GM12878 (cell line): ENCODE measurements around the gene TUT4.

Experiments used
- DPF2 ChIP-seq: fragments of 450-650 bp; IDR thresholded peaks from 2 replicates; pipeline ENCODE4 v1.6.1; 2017; ENCODE audit warnings: mild to moderate bottlenecking
- ETV6 ChIP-seq, 2 experiments: fragments of 450-650 bp in 1 of 2; IDR thresholded peaks in 1 of 2; conservative IDR thresholded peaks in 1 of 2; 2 replicates each; pipeline ENCODE4 v1.6.1; 2014; ENCODE audit warnings: antibody characterized with exemption in 1 of 2, borderline replicate concordance in 1 of 2, low read depth in 1 of 2, mild to moderate bottlenecking in 1 of 2, moderate library complexity in 1 of 2
- SRF ChIP-seq, 2 experiments: IDR thresholded peaks; 2 replicates each; pipeline ENCODE4 v1.6.1; 2011; ENCODE audit warnings: low read depth in 2 of 2, low read length in 2 of 2, mild to moderate bottlenecking in 1 of 2, moderate library complexity in 1 of 2
- ZNF274 ChIP-seq: IDR thresholded peaks from one replicate; pipeline ENCODE4 v1.8.0; 2011; ENCODE audit not compliant: insufficient read length, insufficient read depth

- TF ChIP-seq ETV6 (conservative IDR thresholded peaks at IDR 0.05 in 1 of 2, IDR thresholded peaks at IDR 0.05 in 1 of 2; ENCODE audit: borderline replicate concordance in 1 of 2, low read depth in 1 of 2): no peak
- no peak for TF ChIP-seq ZNF274
- TF ChIP-seq DPF2: no peak
- no peak for TF ChIP-seq SRF (IDR thresholded peaks at IDR 0.05; ENCODE audit: low read depth in 2 of 2, low read length in 2 of 2)
Measured at GRCh38 chr1:52592637-52593323, 39.9 kb upstream of the TUT4 start.
